HCT116 (cell line): ENCODE results near the gene HSPB7. TPM values are rescaled to one million over a fixed set of nuclear protein-coding genes. Genes with fewer than 3 reads are reported as not detected.
A peak's percentile ranks its signal among the peaks of the same experiment; 100 is the strongest.
"Not testable (repeated sequence)": the region's sequence is repeated elsewhere in the genome, so short reads cannot be mapped to it uniquely, and the experiment has no call there.

Experiments
- ATAC-seq: fragments of 200-7000 bp; cut with Tn5 transposase; 2 replicates; pipeline ENCODE4 v1.9.1; 2020; ENCODE audit warnings: mild to moderate bottlenecking, moderate library complexity
- BruUV-seq: library from RNA; stranded (reverse); fragments of 400-500 nt; replicated peaks from 2 replicates; lab custom pipeline; 2021; lab: Mats Ljungman, UMichigan
- CTCF ChIA-PET: fragments of 300-600 bp; sonication (Branson Sonifier 250); formaldehyde crosslinking; loops from one replicate; lab custom pipeline; 2021; ENCODE audit warnings: antibody characterized with exemption; lab: Charles Lee
- POLR2A ChIA-PET: fragments of 300-600, 350-600 bp; sonication (Branson Sonifier 250); formaldehyde crosslinking; loops from one replicate; lab custom pipeline; 2021; ENCODE audit warnings: antibody characterized with exemption; lab: Charles Lee
- RAD21 ChIA-PET, 2 experiments: fragments of 300-600 bp; sonication (Branson Sonifier 250); formaldehyde crosslinking; loops; one replicate each; lab custom pipeline; 2023; ENCODE audit warnings: low total read pairs in 2 of 2; ENCODE audit not compliant: uncharacterized antibody in 2 of 2, unreplicated experiment in 2 of 2, low non-redundant PET in 1 of 2; lab: Charles Lee
- DNase-seq: peaks from one replicate; pipeline ENCODE4 v3.0.0-alpha.2; 2010; ENCODE audit warnings: low read depth, low spot score
- H2AFZ ChIP-seq: fragments of 200-600 bp; shearing (Covaris generic), sonication (generic); 2 replicates; pipeline ENCODE4 v1.6.1; 2017; ENCODE audit warnings: low read depth, mixed run types, mixed read lengths, antibody characterized with exemption, low read length; ENCODE audit not compliant: poor library complexity, severe bottlenecking
- H3K27ac ChIP-seq: 2 replicates; pipeline ENCODE4 v1.5.1; 2012; ENCODE audit warnings: low read depth, low read length
- H3K27me3 ChIP-seq: fragments of 200-600 bp; sonication (generic); 2 replicates; pipeline ENCODE4 v1.6.1; 2016; ENCODE audit warnings: mixed run types, low read length, mixed read lengths; ENCODE audit not compliant: insufficient read depth
- H3K36me3 ChIP-seq, 2 experiments: fragments of 200-500 bp in 1 of 2; fragments of 200-600 bp in 1 of 2; sonication (Bioruptor generic) in 1 of 2; sonication (generic) in 1 of 2; 2 replicates each; pipeline versions ENCODE4 v1.5.1 to v1.6.1; 2014 to 2016; ENCODE audit warnings: low read length in 2 of 2, inconsistent platforms in 1 of 2, mixed read lengths in 1 of 2, mixed run types in 1 of 2; ENCODE audit not compliant: insufficient read depth in 2 of 2, control insufficient read depth in 1 of 2
- H3K4me1 ChIP-seq, 2 experiments: fragments of 200-600 bp in 1 of 2; sonication (generic) in 1 of 2; 2 replicates each; pipeline versions ENCODE4 v1.5.1 to v1.6.1; 2012 to 2017; ENCODE audit warnings: low read length in 2 of 2, inconsistent platforms in 1 of 2, mild to moderate bottlenecking in 1 of 2, mixed read lengths in 1 of 2, mixed run types in 1 of 2, moderate library complexity in 1 of 2; ENCODE audit not compliant: insufficient read depth in 2 of 2, control insufficient read depth in 1 of 2
- H3K4me2 ChIP-seq: fragments of 200-600 bp; sonication (generic); 2 replicates; pipeline ENCODE4 v1.6.1; 2017; ENCODE audit warnings: mixed run types, low read length, mixed read lengths
- H3K4me3 ChIP-seq, 2 experiments: fragments of 200-600 bp in 1 of 2; sonication (generic) in 1 of 2; replicated peaks in 1 of 2; 2 replicates each; pipeline ENCODE4 v1.5.1; 2011 to 2016; ENCODE audit warnings: low read length in 2 of 2, control low read depth in 1 of 2, low read depth in 1 of 2, mild to moderate bottlenecking in 1 of 2, mixed read lengths in 1 of 2, mixed run types in 1 of 2
- H3K79me2 ChIP-seq: fragments of 200-600 bp; sonication (generic); 2 replicates; pipeline ENCODE4 v1.6.1; 2017; ENCODE audit warnings: mild to moderate bottlenecking, mixed run types, low read length, moderate library complexity, mixed read lengths; ENCODE audit not compliant: insufficient read depth
- H3K9ac ChIP-seq: fragments of 200-600 bp; sonication (generic); 2 replicates; pipeline ENCODE4 v1.6.1; 2016; ENCODE audit warnings: low read length, mixed read lengths
- H3K9me2 ChIP-seq: fragments of 200-600 bp; sonication (generic), shearing (Covaris generic); 2 replicates; pipeline ENCODE4 v1.6.1; 2017; ENCODE audit warnings: mixed run types, mild to moderate bottlenecking, moderate library complexity; ENCODE audit not compliant: insufficient read depth
- H3K9me3 ChIP-seq, 2 experiments: fragments of 200-500 bp in 1 of 2; fragments of 200-600 bp in 1 of 2; sonication (Bioruptor generic) in 1 of 2; sonication (generic) in 1 of 2; 2 replicates each; pipeline ENCODE4 v1.6.1; 2014 to 2017; ENCODE audit warnings: low read length in 2 of 2, mixed read lengths in 2 of 2, inconsistent platforms in 1 of 2, low read depth in 1 of 2, mild to moderate bottlenecking in 1 of 2, mixed run types in 1 of 2, moderate library complexity in 1 of 2; ENCODE audit not compliant: control insufficient read depth in 1 of 2, insufficient read depth in 1 of 2
- H4K20me1 ChIP-seq: fragments of 200-600 bp; sonication (generic), shearing (Covaris generic); 2 replicates; pipeline ENCODE4 v1.6.1; 2017; ENCODE audit warnings: mixed run types, mild to moderate bottlenecking, moderate library complexity; ENCODE audit not compliant: insufficient read depth
- ATF3 ChIP-seq: IDR thresholded peaks from 2 replicates; pipeline ENCODE4 v1.6.1; 2012
- CBX3 ChIP-seq: IDR thresholded peaks from 2 replicates; pipeline ENCODE4 v1.6.1; 2012; ENCODE audit warnings: low read depth
- CEBPB ChIP-seq: IDR thresholded peaks from 2 replicates; pipeline ENCODE4 v1.6.1; 2012; ENCODE audit warnings: low read depth
- CTCF ChIP-seq, 3 experiments: fragments of 200-600 bp in 1 of 3; sonication (generic) in 1 of 3; IDR thresholded peaks in 2 of 3; conservative IDR thresholded peaks in 1 of 3; 2 replicates each; pipeline ENCODE4 v1.5.1; 2012 to 2017; ENCODE audit warnings: low read depth in 2 of 3, low read length in 2 of 3, antibody characterized with exemption in 1 of 3, borderline replicate concordance in 1 of 3, control low read depth in 1 of 3, mild to moderate bottlenecking in 1 of 3, mixed read lengths in 1 of 3, mixed run types in 1 of 3, moderate library complexity in 1 of 3; ENCODE audit not compliant: insufficient read depth in 1 of 3
- ELF1 ChIP-seq: IDR thresholded peaks from 2 replicates; pipeline ENCODE4 v1.6.1; 2012; ENCODE audit warnings: low read depth, borderline replicate concordance
- EZH2phosphoT487 ChIP-seq: fragments of 200-600 bp; IDR thresholded peaks from 2 replicates; pipeline ENCODE4 v1.6.1; 2018; ENCODE audit warnings: antibody characterized with exemption, borderline replicate concordance
- FOSL1 ChIP-seq: IDR thresholded peaks from 2 replicates; pipeline ENCODE4 v1.6.1; 2012; ENCODE audit warnings: low read depth
- JUND ChIP-seq: IDR thresholded peaks from 2 replicates; pipeline ENCODE4 v1.6.1; 2012
- POLR2A ChIP-seq: IDR thresholded peaks from 2 replicates; pipeline ENCODE4 v1.7.0; 2011; ENCODE audit warnings: borderline replicate concordance; ENCODE audit not compliant: insufficient read depth, insufficient read length; ENCODE audit errors: extremely low read depth
- POLR2AphosphoS5 ChIP-seq: IDR thresholded peaks from 2 replicates; pipeline ENCODE4 v1.6.1; 2011; ENCODE audit warnings: mild to moderate bottlenecking, low read depth, low read length, moderate library complexity
- RAD21 ChIP-seq: IDR thresholded peaks from 2 replicates; pipeline ENCODE4 v1.6.1; 2012; ENCODE audit warnings: low read depth, mild to moderate bottlenecking
- SP1 ChIP-seq: IDR thresholded peaks from 2 replicates; pipeline ENCODE4 v1.6.1; 2012; ENCODE audit warnings: low read depth
- ZBTB33 ChIP-seq: IDR thresholded peaks from 2 replicates; pipeline ENCODE4 v1.6.1; 2011; ENCODE audit warnings: mild to moderate bottlenecking, low read length, moderate library complexity; ENCODE audit not compliant: insufficient replicate concordance; ENCODE audit errors: extremely low read depth
- ZNF274 ChIP-seq: fragments of 200-500 bp; sonication (Bioruptor generic); IDR thresholded peaks from 2 replicates; pipeline ENCODE4 v1.6.1; 2014; ENCODE audit warnings: mild to moderate bottlenecking, low read depth, low read length, inconsistent platforms
- intact Hi-C: fragments of 100-400 bp; cut with micrococcal nuclease; formaldehyde crosslinking; loops from 2 replicates; pipeline ENCODE4 v1.10.0; 2022
- total RNA-seq: library from RNA; stranded (reverse); gene quantifications from one replicate; pipeline ENCODE4 v1.2.1, GENCODE V29; 2021; ENCODE audit not compliant: unreplicated experiment

Gene HSPB7
- total RNA-seq, 1 experiment from 2014 or later: 0.27 TPM

DNA sequence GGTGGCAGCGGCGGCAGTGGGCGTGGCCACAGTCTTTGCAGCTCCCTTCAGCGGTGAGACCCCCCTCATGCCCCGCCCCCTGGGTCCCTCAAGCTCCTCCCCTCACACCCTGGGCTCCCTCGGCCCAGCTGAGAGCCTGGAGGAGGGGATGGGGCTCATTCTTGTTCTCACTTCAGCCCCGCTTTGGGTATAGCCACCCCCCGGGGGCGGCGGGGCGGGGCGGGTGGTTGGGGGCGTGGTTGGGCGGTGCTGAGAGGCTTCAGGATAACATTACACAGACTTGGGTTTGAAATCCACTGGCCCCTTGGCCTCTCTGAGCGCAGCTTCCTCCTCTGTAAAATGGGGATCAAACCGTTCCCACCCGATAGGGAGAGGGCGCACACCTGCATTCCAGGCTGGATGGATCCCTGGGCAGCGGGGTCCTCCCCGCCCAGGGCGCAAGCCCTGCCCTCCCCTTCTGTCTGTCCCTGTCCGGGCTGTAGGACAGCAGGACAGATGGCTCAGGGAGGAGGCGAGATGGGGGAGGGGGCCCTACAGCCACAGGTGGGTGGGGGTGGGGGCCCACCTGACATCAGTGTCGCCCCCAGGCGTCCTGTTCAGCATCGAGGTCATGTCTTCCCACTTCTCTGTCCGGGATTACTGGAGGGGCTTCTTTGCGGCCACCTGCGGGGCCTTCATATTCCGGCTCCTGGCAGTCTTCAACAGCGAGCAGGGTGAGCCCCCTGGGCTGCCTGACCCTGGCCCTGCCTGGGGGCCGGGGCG is 9.1 kb upstream of the HSPB7 start:
- POLR2A ChIA-PET: no interaction called here
- no peak overlapping the region for H3K27ac ChIP-seq
- no TSS peak for BruUV-seq
- no peaks in the 10 kb centered on the region for H3K36me3 ChIP-seq
- H2AFZ ChIP-seq: no peak overlapping the region
- H3K9ac ChIP-seq: no peak overlapping the region
- no peaks in the 10 kb centered on the region for H3K9me2 ChIP-seq
- H3K4me2 ChIP-seq: peak overlapping the region; percentile 59
- DNase-seq (no peak), ATAC-seq (peak; percentile 64)
- RAD21 ChIA-PET: no interaction called here
- H4K20me1 ChIP-seq: no peaks in the 10 kb centered on the region
- TF ChIP-seq JUND (no peak), POLR2AphosphoS5 (no peak), FOSL1 (no peak), POLR2A (no peak), RAD21 (no peak), SP1 (no peak), CEBPB (no peak), ZBTB33 (no peak), ZNF274 (no peak), CBX3 (no peak), CTCF (IDR thresholded peaks at IDR 0.05 in 2 of 3, conservative IDR thresholded peaks at IDR 0.05 in 1 of 3; ENCODE audit: borderline replicate concordance in 1 of 3, insufficient read depth in 1 of 3, low read depth in 2 of 3, low read length in 2 of 3) (no peak), EZH2phosphoT487 (no peak), ELF1 (no peak), ATF3 (no peak)
- H3K4me3 ChIP-seq: no peak overlapping the region
- H3K27me3 ChIP-seq: no peaks in the 10 kb centered on the region
- CTCF ChIA-PET: no interaction called here
- intact Hi-C loops: no loop called here
- H3K9me3 ChIP-seq: no peaks in the 10 kb centered on the region
- H3K4me1 ChIP-seq: peaks cover 0 to 9% of the 10 kb centered on the region in 2 experiments; a peak in 3 of 4 replicates
- H3K79me2 ChIP-seq: no peaks in the 10 kb centered on the region

DNA sequence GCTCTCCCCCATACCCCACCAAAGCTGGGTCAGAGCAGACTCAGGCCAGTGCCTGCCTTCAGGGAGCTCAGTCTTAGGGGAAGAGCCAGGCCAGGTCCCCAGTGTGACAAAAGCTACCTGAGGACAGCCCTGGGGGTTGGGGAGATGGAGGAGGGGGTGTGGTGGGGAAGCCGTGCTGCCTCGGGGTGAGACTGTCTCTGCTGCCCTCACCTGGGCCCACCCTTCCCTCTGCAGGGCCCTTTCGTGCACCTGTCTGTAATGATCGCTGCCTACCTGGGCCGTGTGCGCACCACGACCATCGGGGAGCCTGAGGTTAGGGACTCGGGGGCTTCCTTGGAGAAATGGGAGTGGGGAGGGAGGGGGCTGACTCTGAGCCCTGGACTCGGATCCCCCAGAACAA is 8.5 kb upstream of the HSPB7 start:
- RAD21 ChIA-PET, POLR2A ChIA-PET, DNase-seq: not testable (repeated sequence)

More for the DNA sequence above, 8.5 kb upstream of the HSPB7 start:
- H3K9me3 ChIP-seq, BruUV-seq, H4K20me1 ChIP-seq, H3K9ac ChIP-seq, H3K27ac ChIP-seq, H2AFZ ChIP-seq, CTCF ChIA-PET, H3K9me2 ChIP-seq, H3K79me2 ChIP-seq, H3K36me3 ChIP-seq, intact Hi-C loops, ATAC-seq, H3K27me3 ChIP-seq, H3K4me1 ChIP-seq, H3K4me3 ChIP-seq: not testable (repeated sequence)
- H3K4me2 ChIP-seq: 0 out of 2 replicates have a peak overlapping the region, but pooled peaks have one; percentile 59
